Vagina (tissue), 2 donors: Measurements from ENCODE around the gene MBP. TPM values are rescaled to one million over a fixed set of nuclear protein-coding genes. Genes with fewer than 3 reads are reported as not detected.
"Not testable (repeated sequence)": the region's sequence is repeated elsewhere in the genome, so short reads cannot be mapped to it uniquely, and the experiment has no call there.

ENCODE experiments used
- DNase-seq, 2 donors: peaks; one replicate each; pipeline ENCODE4 v3.0.0-alpha.2; 2017; ENCODE audit errors: extremely low spot score in 2 of 2
- H3K27ac ChIP-seq: fragments of 200-600 bp; sonication (generic); one replicate; pipeline ENCODE4 v1.5.1; 2019
- H3K27me3 ChIP-seq: fragments of 200-600 bp; sonication (generic); one replicate; pipeline ENCODE4 v1.5.1; 2019
- H3K36me3 ChIP-seq, 2 donors: fragments of 200-600 bp; sonication (generic); one replicate each; pipeline ENCODE4 v1.5.1; 2017 to 2019
- H3K4me1 ChIP-seq: fragments of 200-600 bp; sonication (generic); one replicate; pipeline ENCODE4 v1.5.1; 2019
- H3K4me3 ChIP-seq, 2 donors: fragments of 200-600 bp; sonication (generic); 1 replicate in 1 of 2; 2 replicates in 1 of 2; pipeline ENCODE4 v1.5.1; 2016 to 2019
- H3K9me3 ChIP-seq: fragments of 200-600 bp; sonication (generic); one replicate; pipeline ENCODE4 v1.5.1; 2019
- CTCF ChIP-seq, 3 experiments: fragments of 450-650 bp in 2 of 3; fragments of 200-600 bp in 1 of 3; sonication (generic) in 1 of 3; IDR thresholded peaks; one replicate each; pipeline ENCODE4 v1.5.1; 2017 to 2019; ENCODE audit warnings: antibody characterized with exemption in 3 of 3, mild to moderate bottlenecking in 2 of 3, moderate library complexity in 2 of 3
- POLR2A ChIP-seq, 2 donors: fragments of 450-650 bp; IDR thresholded peaks; one replicate each; pipeline ENCODE4 v1.6.1; 2017; ENCODE audit warnings: antibody characterized with exemption in 2 of 2, mild to moderate bottlenecking in 2 of 2, moderate library complexity in 2 of 2
- POLR2AphosphoS5 ChIP-seq, 2 donors: sonication (generic); formaldehyde crosslinking; IDR thresholded peaks; one replicate each; pipeline ENCODE4 v1.9.0; 2017; ENCODE audit warnings: antibody characterized with exemption in 2 of 2, mild to moderate bottlenecking in 2 of 2, low read depth in 1 of 2; ENCODE audit not compliant: insufficient read depth in 1 of 2
- intact Hi-C: fragments of 100-400 bp; cut with DNase I; formaldehyde crosslinking; loops from one replicate; pipeline ENCODE4 v1.15.1; 2023
- total RNA-seq: library from RNA; depleted of rRNA; stranded (reverse); fragments of >200 nt; gene quantifications from one replicate; pipeline ENCODE4 v1.2.3, GENCODE V29; 2016

MBP gene
- total RNA-seq, 1 donor from 2014 or later: 33.6 TPM

- no peaks in the 10 kb centered on the region for H3K27me3 ChIP-seq
- H3K4me1 ChIP-seq: peaks cover 4% of the 10 kb centered on the region
- H3K9me3 ChIP-seq: no peaks in the 10 kb centered on the region
- DNase-seq: no peak
- H3K36me3 ChIP-seq: peaks cover 0 to 10% of the 10 kb centered on the region in 2 donors
- H3K4me3 ChIP-seq: no peak overlapping the region
- TF ChIP-seq CTCF (IDR thresholded peaks at IDR 0.05) (no peak), POLR2A (IDR thresholded peaks at IDR 0.05) (no peak), POLR2AphosphoS5 (IDR thresholded peaks at IDR 0.05; ENCODE audit: insufficient read depth in 1 of 2, low read depth in 1 of 2) (no peak)
- intact Hi-C loops: no loop called here
- no peak overlapping the region for H3K27ac ChIP-seq
Measured at GRCh38 chr18:77021075-77021474, 111.5 kb downstream of the MBP start.

GRCh38 chr18:77020561-77020960 lies 112.0 kb downstream of the MBP start:
- H3K4me3 ChIP-seq: no peak overlapping the region
- intact Hi-C loops: no loop called here
- no peaks in the 10 kb centered on the region for H3K9me3 ChIP-seq
- no peaks in the 10 kb centered on the region for H3K27me3 ChIP-seq
- DNase-seq: no peak
- H3K36me3 ChIP-seq: peaks cover 0 to 11% of the 10 kb centered on the region in 2 donors
- no peak overlapping the region for H3K27ac ChIP-seq
- H3K4me1 ChIP-seq: peaks cover 4% of the 10 kb centered on the region
- TF ChIP-seq CTCF (IDR thresholded peaks at IDR 0.05) (no peak), POLR2A (IDR thresholded peaks at IDR 0.05) (no peak), POLR2AphosphoS5 (IDR thresholded peaks at IDR 0.05; ENCODE audit: insufficient read depth in 1 of 2, low read depth in 1 of 2) (no peak)

DNA sequence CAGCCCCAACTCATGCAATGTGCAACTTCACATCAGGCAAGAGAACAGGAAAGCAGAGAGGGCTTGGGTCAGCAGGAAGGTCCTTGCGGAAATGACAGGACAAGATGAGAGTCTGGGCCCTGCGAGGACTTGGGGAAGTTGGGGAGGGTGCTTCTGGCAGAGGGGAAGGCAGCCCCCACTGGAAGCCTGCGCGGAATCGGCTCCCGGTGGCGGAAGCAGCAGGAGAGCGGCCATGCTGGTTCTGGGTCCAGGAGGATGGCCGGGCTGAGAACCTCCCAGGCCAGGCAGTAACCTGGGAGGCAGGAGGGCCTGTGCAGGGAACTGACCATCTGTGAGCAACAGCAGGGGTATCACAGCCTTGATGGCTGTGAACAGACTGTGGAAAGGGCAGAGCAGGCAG lies 112.9 kb downstream of the MBP start:
- peaks cover 5% of the 10 kb centered on the region for H3K4me1 ChIP-seq

DNA sequence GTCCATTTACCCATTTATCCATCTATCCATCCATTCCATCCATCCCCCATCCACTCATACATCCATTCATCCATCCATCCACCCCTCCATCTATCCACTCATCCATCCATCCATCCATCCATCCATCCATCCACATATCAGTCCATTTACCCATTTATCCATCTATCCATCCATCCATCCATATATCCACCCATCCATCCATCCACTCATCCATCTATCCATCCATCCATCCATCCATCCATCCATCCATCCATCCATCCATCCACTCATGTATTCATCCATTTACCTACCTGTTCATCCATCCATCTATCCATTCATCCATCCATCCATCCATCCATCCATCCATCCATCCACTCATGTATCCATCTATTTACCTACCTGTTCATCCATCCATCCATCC lies 113.9 kb downstream of the MBP start:
- Histone ChIP-seq H3K4me1 (peaks cover 11% of the 10 kb centered on the region), H3K36me3 (peaks cover 0 to 11% of the 10 kb centered on the region in 2 donors)
- not testable (repeated sequence) for H3K27ac ChIP-seq, H3K27me3 ChIP-seq, H3K9me3 ChIP-seq, DNase-seq, H3K4me3 ChIP-seq
- intact Hi-C loops: loop anchor here (10.0 kb wide), 1 partner anchor 896 kb away; no protein-coding TSS in a partner anchor

More for the DNA sequence above, 112.9 kb downstream of the MBP start:
- Histone ChIP-seq H3K27ac (no peak overlapping the region), H3K4me3 (no peak overlapping the region), H3K27me3 (no peaks in the 10 kb centered on the region), H3K9me3 (no peaks in the 10 kb centered on the region), H3K36me3 (peaks cover 0 to 11% of the 10 kb centered on the region in 2 donors)
- no peak for DNase-seq
- TF ChIP-seq POLR2A (IDR thresholded peaks at IDR 0.05) (no peak), CTCF (IDR thresholded peaks at IDR 0.05) (no peak), POLR2AphosphoS5 (IDR thresholded peaks at IDR 0.05; ENCODE audit: insufficient read depth in 1 of 2, low read depth in 1 of 2) (no peak)
- intact Hi-C loops: loop anchor here (10.0 kb wide), 1 partner anchor 895 kb away; no protein-coding TSS in a partner anchor

- peaks cover 0 to 11% of the 10 kb centered on the region in 2 donors for H3K36me3 ChIP-seq
- peaks cover 24% of the 10 kb centered on the region for H3K4me1 ChIP-seq
- H3K4me3 ChIP-seq: no peak overlapping the region
- H3K9me3 ChIP-seq: no peaks in the 10 kb centered on the region
- H3K27ac ChIP-seq: no peak overlapping the region
- H3K27me3 ChIP-seq: no peaks in the 10 kb centered on the region
- TF ChIP-seq CTCF (IDR thresholded peaks at IDR 0.05): no peak
- TF ChIP-seq POLR2A (IDR thresholded peaks at IDR 0.05): no peak
- no peak for TF ChIP-seq POLR2AphosphoS5 (IDR thresholded peaks at IDR 0.05; ENCODE audit: insufficient read depth in 1 of 2, low read depth in 1 of 2)
- DNase-seq: no peak
- intact Hi-C loops: loop anchor here (10.0 kb wide), 1 partner anchor 897 kb away; no protein-coding TSS in a partner anchor
Measured at GRCh38 chr18:77017355-77017754, 115.2 kb downstream of the MBP start.
